ENCODE data around the gene THTPA.

Gene THTPA

DNA sequence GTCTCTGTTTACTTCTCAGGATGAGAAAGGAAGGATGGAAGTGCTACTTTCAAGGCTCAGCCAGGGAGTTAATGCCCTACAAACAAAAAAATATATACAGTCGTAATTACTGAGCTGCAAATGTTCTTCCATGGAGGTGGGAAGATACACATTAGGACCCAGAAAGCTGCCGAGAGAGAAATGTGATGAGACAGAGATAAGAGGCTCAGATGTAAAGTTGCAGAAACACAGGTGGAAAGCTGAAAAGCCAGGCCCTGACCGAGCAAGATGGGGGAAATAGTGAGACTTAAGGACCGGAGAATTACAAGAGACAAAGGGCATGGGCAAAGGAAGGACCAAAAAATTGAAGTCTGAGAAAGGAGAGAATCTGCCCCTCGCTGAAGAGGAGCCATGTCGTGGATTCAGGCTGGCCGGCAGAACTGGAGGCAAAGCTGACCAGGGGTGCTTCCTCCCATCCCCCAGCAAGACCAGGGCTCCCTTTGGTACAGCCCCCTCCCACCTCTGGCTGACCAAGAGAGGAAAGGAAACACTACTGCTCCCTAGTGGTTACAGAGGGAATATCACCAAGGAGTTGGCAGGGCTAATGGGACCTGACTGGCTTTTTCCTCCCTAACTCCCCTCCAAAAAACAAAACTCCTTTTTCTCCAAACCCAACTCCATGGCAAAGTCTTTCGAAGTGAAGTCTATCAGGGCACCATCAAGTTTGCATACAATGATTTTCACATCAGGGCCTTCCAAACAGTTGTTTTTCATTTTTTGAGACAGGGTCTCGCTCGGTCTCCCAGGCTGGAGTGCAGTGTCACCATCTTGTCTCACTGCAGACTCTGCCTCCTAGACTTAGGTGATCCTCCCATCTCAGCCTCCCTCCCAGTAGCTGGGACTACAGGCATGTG lies 16.6 kb upstream of the THTPA start:
- H3K4me3 ChIP-seq (ENCODE audit: low read length), result no peak overlapping the region
- H3K23ac ChIP-seq (ENCODE audit: low read length), result no peak overlapping the region
- peak overlapping the region; percentile 84 for H3K27ac ChIP-seq (ENCODE audit: low read depth, low read length)
- H4K8ac ChIP-seq (ENCODE audit: low read depth, low read length), result no peak overlapping the region
- H2BK5ac ChIP-seq (ENCODE audit: low read length), result peak overlapping the region; percentile 9
- H3K27me3 ChIP-seq (ENCODE audit: insufficient read depth, low read length, poor library complexity), result no peaks in the 10 kb centered on the region
- no peaks in the 10 kb centered on the region for H3K79me2 ChIP-seq (ENCODE audit: control insufficient read depth, insufficient read depth, low read length)
- H3K79me1 ChIP-seq (ENCODE audit: low read length), result peaks cover 2% of the 10 kb centered on the region
- no peak overlapping the region for H4K5ac ChIP-seq (ENCODE audit: low read length)
- H2BK120ac ChIP-seq (ENCODE audit: low read depth, low read length), result no peak overlapping the region
- H3K56ac ChIP-seq (ENCODE audit: low read length), result peak overlapping the region; percentile 90
- H3K4ac ChIP-seq (ENCODE audit: low read depth, low read length), result peak overlapping the region; percentile 74
- peak overlapping the region; percentile 10 for H3K4me2 ChIP-seq (ENCODE audit: low read length)
- no peaks in the 10 kb centered on the region for H3K36me3 ChIP-seq (ENCODE audit: control insufficient read depth, insufficient read depth, low read length)
- H3K9ac ChIP-seq (ENCODE audit: low read length), result peak overlapping the region; percentile 73
- WGBS (ENCODE audit: extremely low coverage, insufficient coverage, low lambda C conversion rate), result no CpG with 5 or more reads among the region's 10 CpGs
- H3K18ac ChIP-seq (ENCODE audit: low read length), result peak overlapping the region; percentile 78
- H2BK15ac ChIP-seq (replicated peaks; ENCODE audit: low read depth), result no peak overlapping the region
- peak; percentile 92 for DNase-seq
- H2AK5ac ChIP-seq (ENCODE audit: low read length), result peak overlapping the region; percentile 1
- peaks cover 16% of the 10 kb centered on the region for H3K4me1 ChIP-seq (ENCODE audit: control insufficient read depth, low read depth, low read length)

DNA sequence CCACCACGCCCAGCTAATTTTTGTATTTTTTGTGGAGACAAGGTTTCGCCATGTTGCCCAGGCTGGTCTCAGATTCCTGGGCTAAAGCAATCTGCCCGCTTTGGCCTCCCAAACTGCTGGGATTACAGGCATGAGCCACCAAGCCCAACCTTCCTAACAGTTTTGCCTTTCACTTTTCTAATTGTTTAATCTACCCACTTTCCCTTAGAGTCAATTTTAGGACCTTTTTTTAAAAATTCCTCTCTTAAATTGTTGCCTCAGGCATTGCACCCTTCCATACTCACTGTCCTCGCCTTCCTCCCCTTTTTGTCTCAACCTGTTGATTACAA lies 16.0 kb upstream of the THTPA start:
- no CpG with 5 or more reads among the region's 4 CpGs for WGBS (ENCODE audit: extremely low coverage, insufficient coverage, low lambda C conversion rate)
- Histone ChIP-seq H3K4ac (ENCODE audit: low read depth, low read length) (no peak overlapping the region), H4K5ac (ENCODE audit: low read length) (no peak overlapping the region), H3K56ac (ENCODE audit: low read length) (peak overlapping the region; percentile 66), H2BK15ac (replicated peaks; ENCODE audit: low read depth) (no peak overlapping the region), H3K36me3 (ENCODE audit: control insufficient read depth, insufficient read depth, low read length) (no peaks in the 10 kb centered on the region), H3K27me3 (ENCODE audit: insufficient read depth, low read length, poor library complexity) (no peaks in the 10 kb centered on the region), H2AK5ac (ENCODE audit: low read length) (no peak overlapping the region), H3K18ac (ENCODE audit: low read length) (no peak overlapping the region), H3K27ac (ENCODE audit: low read depth, low read length) (no peak overlapping the region), H3K4me3 (ENCODE audit: low read length) (no peak overlapping the region), H3K4me1 (ENCODE audit: control insufficient read depth, low read depth, low read length) (peaks cover 18% of the 10 kb centered on the region), H3K79me1 (ENCODE audit: low read length) (peaks cover 2% of the 10 kb centered on the region), H2BK5ac (ENCODE audit: low read length) (no peak overlapping the region), H2BK120ac (ENCODE audit: low read depth, low read length) (no peak overlapping the region), H3K23ac (ENCODE audit: low read length) (no peak overlapping the region), H3K79me2 (ENCODE audit: control insufficient read depth, insufficient read depth, low read length) (no peaks in the 10 kb centered on the region), H3K9ac (ENCODE audit: low read length) (no peak overlapping the region), H3K4me2 (ENCODE audit: low read length) (no peak overlapping the region), H4K8ac (ENCODE audit: low read depth, low read length) (no peak overlapping the region)
- no peak for DNase-seq

DNA sequence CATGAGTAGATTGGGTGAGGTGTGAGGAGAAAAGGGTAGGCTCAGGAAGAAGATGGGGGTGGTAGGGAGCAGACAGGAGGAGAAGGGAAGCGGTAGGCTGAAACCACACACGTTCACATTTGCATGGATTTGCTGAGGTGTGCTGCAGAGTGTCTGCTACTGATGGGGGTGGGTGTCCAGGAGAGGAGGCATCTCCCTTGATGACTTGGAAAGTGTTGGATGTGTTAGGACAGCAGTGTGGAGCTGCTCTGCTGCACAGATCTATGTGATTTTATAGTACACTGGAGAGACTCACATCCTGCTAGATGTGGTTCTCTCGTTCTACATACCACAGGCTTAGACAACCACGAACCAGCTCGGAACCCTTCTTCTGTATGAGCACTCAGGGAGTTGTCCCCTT lies 13.8 kb upstream of the THTPA start:
- no peak overlapping the region for H4K8ac ChIP-seq (ENCODE audit: low read depth, low read length)
- H3K27ac ChIP-seq (ENCODE audit: low read depth, low read length), result no peak overlapping the region
- H2BK5ac ChIP-seq (ENCODE audit: low read length), result no peak overlapping the region
- H3K4me2 ChIP-seq (ENCODE audit: low read length), result no peak overlapping the region
- no peaks in the 10 kb centered on the region for H3K36me3 ChIP-seq (ENCODE audit: control insufficient read depth, insufficient read depth, low read length)
- H3K23ac ChIP-seq (ENCODE audit: low read length), result no peak overlapping the region
- no peak overlapping the region for H2AK5ac ChIP-seq (ENCODE audit: low read length)
- no peak overlapping the region for H3K4me3 ChIP-seq (ENCODE audit: low read length)
- H3K79me2 ChIP-seq (ENCODE audit: control insufficient read depth, insufficient read depth, low read length), result no peaks in the 10 kb centered on the region
- H2BK120ac ChIP-seq (ENCODE audit: low read depth, low read length), result no peak overlapping the region
- no peak overlapping the region for H3K56ac ChIP-seq (ENCODE audit: low read length)
- H3K4ac ChIP-seq (ENCODE audit: low read depth, low read length), result no peak overlapping the region
- no peak overlapping the region for H3K18ac ChIP-seq (ENCODE audit: low read length)
- no CpG with 5 or more reads among the region's 5 CpGs for WGBS (ENCODE audit: extremely low coverage, insufficient coverage, low lambda C conversion rate)
- peaks cover 23% of the 10 kb centered on the region for H3K4me1 ChIP-seq (ENCODE audit: control insufficient read depth, low read depth, low read length)
- DNase-seq, result no peak
- H3K79me1 ChIP-seq (ENCODE audit: low read length), result peaks cover 2% of the 10 kb centered on the region
- H3K27me3 ChIP-seq (ENCODE audit: insufficient read depth, low read length, poor library complexity), result no peaks in the 10 kb centered on the region
- no peak overlapping the region for H2BK15ac ChIP-seq (replicated peaks; ENCODE audit: low read depth)
- no peak overlapping the region for H4K5ac ChIP-seq (ENCODE audit: low read length)
- H3K9ac ChIP-seq (ENCODE audit: low read length), result no peak overlapping the region

DNA sequence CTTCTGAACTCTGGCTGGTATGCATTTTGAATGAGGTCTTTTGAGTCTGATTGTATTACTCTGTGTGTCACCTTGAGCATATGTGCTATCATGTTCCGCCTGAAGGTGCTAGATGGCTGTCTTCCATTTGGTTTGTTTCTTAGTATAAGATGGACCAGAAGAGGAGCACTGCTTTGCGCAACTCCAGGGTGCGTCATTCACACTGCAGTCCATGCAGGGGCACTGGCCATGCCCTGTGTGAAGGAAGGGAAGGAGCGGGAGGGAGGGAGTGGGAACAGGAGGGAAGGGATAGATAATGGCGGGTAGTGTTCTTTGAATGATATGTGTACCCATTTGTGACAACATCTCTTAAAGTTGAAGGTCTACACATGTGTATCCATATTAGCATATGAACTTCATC lies 12.7 kb upstream of the THTPA start:
- Histone ChIP-seq H3K4me2 (ENCODE audit: low read length) (no peak overlapping the region), H3K4ac (ENCODE audit: low read depth, low read length) (no peak overlapping the region), H4K8ac (ENCODE audit: low read depth, low read length) (no peak overlapping the region), H2AK5ac (ENCODE audit: low read length) (no peak overlapping the region), H3K9ac (ENCODE audit: low read length) (no peak overlapping the region), H3K56ac (ENCODE audit: low read length) (no peak overlapping the region), H3K79me1 (ENCODE audit: low read length) (peaks cover 2% of the 10 kb centered on the region), H3K36me3 (ENCODE audit: control insufficient read depth, insufficient read depth, low read length) (no peaks in the 10 kb centered on the region), H3K4me1 (ENCODE audit: control insufficient read depth, low read depth, low read length) (peaks cover 27% of the 10 kb centered on the region), H3K79me2 (ENCODE audit: control insufficient read depth, insufficient read depth, low read length) (no peaks in the 10 kb centered on the region), H3K27me3 (ENCODE audit: insufficient read depth, low read length, poor library complexity) (no peaks in the 10 kb centered on the region), H2BK120ac (ENCODE audit: low read depth, low read length) (no peak overlapping the region), H3K18ac (ENCODE audit: low read length) (no peak overlapping the region), H2BK5ac (ENCODE audit: low read length) (no peak overlapping the region), H3K23ac (ENCODE audit: low read length) (no peak overlapping the region), H4K5ac (ENCODE audit: low read length) (no peak overlapping the region), H3K4me3 (ENCODE audit: low read length) (no peak overlapping the region), H3K27ac (ENCODE audit: low read depth, low read length) (no peak overlapping the region), H2BK15ac (replicated peaks; ENCODE audit: low read depth) (no peak overlapping the region)
- DNase-seq, result no peak
- no CpG with 5 or more reads among the region's 5 CpGs for WGBS (ENCODE audit: extremely low coverage, insufficient coverage, low lambda C conversion rate)

DNA sequence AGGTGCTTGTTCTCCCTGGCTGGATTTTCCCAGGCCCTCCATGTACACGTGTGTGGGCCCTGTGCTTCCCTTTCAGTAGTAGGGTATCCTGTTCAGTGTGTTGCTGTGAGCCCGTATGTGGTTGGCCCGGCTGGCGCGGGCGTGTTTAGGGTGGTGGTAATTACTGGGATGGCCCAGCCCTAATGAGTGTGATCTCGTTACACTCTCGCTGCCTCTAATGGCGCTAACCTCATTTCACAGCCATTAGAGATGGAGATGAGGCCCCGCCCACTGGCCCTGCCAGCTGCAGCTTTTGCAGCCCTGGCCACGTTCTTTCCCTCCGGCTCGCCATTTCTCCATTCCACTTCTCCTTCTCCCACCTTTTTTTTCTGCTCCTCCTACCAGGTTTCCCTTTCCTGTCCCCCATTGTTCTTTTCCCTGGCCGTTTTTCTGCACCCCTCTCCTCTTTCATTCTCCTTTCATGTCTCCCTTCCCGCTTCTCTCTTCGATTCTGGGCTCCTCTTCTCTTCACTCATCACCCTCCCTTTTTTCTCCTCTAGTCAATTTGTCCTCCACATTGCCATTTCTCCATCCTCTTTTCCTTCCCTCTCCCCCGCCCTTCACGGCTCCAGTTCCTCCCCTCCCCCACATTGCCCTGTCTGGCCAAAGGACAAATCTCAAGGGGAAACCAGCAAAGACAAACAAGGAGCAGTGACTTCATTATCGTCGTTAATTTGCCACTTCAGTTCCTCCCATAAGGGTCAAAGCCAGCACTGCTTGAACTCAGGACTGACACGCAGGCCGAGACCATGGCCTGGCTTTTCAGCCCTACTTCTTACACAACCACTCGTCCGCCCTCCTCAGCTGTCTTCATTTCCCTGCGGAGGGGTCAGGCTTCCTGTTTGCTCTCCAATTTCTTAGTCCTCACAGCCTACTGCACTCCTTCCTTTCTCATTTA lies 11.3 kb upstream of the THTPA start:
- no peak overlapping the region for H2BK120ac ChIP-seq (ENCODE audit: low read depth, low read length)
- no peak overlapping the region for H3K27ac ChIP-seq (ENCODE audit: low read depth, low read length)
- H3K4me3 ChIP-seq (ENCODE audit: low read length), result no peak overlapping the region
- no peak overlapping the region for H4K5ac ChIP-seq (ENCODE audit: low read length)
- no peak overlapping the region for H3K4ac ChIP-seq (ENCODE audit: low read depth, low read length)
- H3K27me3 ChIP-seq (ENCODE audit: insufficient read depth, low read length, poor library complexity), result no peaks in the 10 kb centered on the region
- H2BK15ac ChIP-seq (replicated peaks; ENCODE audit: low read depth), result no peak overlapping the region
- no peaks in the 10 kb centered on the region for H3K36me3 ChIP-seq (ENCODE audit: control insufficient read depth, insufficient read depth, low read length)
- H3K79me2 ChIP-seq (ENCODE audit: control insufficient read depth, insufficient read depth, low read length), result peaks cover 2% of the 10 kb centered on the region
- DNase-seq, result peak; percentile 80
- H3K4me1 ChIP-seq (ENCODE audit: control insufficient read depth, low read depth, low read length), result peaks cover 18% of the 10 kb centered on the region
- no CpG with 5 or more reads among the region's 25 CpGs for whole genome bisulfite sequencing (ENCODE audit: extremely low coverage, insufficient coverage, low lambda C conversion rate)
- H3K23ac ChIP-seq (ENCODE audit: low read length), result peak overlapping the region; percentile 6
- peak overlapping the region; percentile 83 for H3K56ac ChIP-seq (ENCODE audit: low read length)
- H3K4me2 ChIP-seq (ENCODE audit: low read length), result peak overlapping the region; percentile 23
- peaks cover 2% of the 10 kb centered on the region for H3K79me1 ChIP-seq (ENCODE audit: low read length)
- H3K9ac ChIP-seq (ENCODE audit: low read length), result peak overlapping the region; percentile 55
- H2BK5ac ChIP-seq (ENCODE audit: low read length), result peak overlapping the region; percentile 69
- H3K18ac ChIP-seq (ENCODE audit: low read length), result peak overlapping the region; percentile 15
- H2AK5ac ChIP-seq (ENCODE audit: low read length), result peak overlapping the region; percentile 6
- no peak overlapping the region for H4K8ac ChIP-seq (ENCODE audit: low read depth, low read length)
